C4-2B (cell line): Measurements from ENCODE around the gene FAM131A.

Experiments used
- ZFX ChIP-seq: fragments of 450-650 bp; IDR thresholded peaks from 2 replicates; pipeline ENCODE4 v1.6.1; 2017
- TF ChIP-seq, protein P1 (sequence below): fragments of 450-650 bp; conservative IDR thresholded peaks from 2 replicates; pipeline ENCODE4 v1.5.1; 2017; ENCODE audit warnings: mild to moderate bottlenecking

DNA sequence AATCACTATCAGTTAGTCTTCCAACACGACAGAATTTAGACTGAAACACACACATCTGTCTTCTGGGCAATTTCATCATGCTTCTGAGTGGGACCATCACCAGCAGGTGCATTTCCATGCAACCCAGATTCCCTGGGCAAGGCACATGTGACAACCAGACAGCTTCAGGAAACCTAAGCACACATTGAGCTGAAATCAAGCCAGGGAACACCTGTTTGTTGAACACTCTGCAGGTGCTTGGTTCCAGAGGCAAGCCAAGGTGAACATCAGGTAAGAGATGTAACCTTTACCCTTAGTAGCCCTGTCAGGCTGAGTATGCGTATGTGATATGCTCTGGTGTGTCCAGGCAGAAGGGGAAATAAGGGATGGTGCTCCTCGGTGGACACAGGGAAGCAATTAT is 41.6 kb upstream of the FAM131A start:
- TF ChIP-seq, protein P1, sequence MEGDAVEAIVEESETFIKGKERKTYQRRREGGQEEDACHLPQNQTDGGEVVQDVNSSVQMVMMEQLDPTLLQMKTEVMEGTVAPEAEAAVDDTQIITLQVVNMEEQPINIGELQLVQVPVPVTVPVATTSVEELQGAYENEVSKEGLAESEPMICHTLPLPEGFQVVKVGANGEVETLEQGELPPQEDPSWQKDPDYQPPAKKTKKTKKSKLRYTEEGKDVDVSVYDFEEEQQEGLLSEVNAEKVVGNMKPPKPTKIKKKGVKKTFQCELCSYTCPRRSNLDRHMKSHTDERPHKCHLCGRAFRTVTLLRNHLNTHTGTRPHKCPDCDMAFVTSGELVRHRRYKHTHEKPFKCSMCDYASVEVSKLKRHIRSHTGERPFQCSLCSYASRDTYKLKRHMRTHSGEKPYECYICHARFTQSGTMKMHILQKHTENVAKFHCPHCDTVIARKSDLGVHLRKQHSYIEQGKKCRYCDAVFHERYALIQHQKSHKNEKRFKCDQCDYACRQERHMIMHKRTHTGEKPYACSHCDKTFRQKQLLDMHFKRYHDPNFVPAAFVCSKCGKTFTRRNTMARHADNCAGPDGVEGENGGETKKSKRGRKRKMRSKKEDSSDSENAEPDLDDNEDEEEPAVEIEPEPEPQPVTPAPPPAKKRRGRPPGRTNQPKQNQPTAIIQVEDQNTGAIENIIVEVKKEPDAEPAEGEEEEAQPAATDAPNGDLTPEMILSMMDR: no peak
- TF ChIP-seq ZFX: no peak
